NOMO-1 (cell line): ENCODE measurements around the gene EP400.

ENCODE experiments used
- DNase-seq, 2 experiments: peaks; one replicate each; lab custom pipeline; 2025; ENCODE audit not compliant: unreplicated experiment in 2 of 2; lab: John Stamatoyannopoulos, UW

EP400 gene

GRCh38 chr12:131911028-131911650 is 38.6 kb upstream of the EP400 start:
- DNase-seq = no peak

GRCh38 chr12:131911851-131912477 is 37.8 kb upstream of the EP400 start:
- no peak for DNase-seq

DNA sequence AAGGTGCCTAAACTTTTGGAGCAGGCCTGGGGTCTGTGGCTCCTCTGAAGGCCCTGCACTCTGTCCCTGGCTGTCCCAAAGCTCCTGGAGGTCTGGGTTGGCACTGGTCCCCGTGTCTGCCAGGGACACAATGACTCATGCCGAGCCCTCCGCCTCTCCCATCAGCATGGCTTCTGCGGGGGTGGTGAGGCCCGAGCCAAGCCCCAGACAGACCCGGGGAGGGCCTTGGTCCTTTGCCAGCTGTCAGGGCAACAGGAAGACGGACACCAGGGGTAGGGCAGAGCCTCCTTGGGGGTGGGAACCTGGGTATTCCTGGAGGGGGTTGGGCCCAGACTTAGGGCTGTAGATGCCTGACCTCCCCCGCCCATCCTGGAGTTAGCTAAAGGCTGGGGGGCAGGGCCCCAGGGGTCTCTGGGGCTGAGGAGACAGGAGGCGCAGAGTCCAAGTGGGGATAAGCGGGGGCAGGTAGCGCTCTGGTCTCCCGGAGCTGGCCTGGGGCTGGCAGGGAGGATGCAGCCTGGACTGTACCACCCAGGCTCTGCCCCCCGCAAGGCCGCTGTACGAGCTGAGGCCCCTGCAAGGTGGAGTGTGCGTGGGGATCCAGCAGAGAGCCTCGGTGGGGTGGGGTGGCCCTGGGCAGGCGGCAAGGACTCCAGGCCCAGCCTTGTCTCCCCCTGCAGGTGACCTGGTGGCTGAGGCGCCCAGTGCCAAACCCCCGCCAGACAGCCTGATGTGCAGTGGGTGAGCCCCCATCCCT is 37.0 kb upstream of the EP400 start:
- no peak for DNase-seq

- no peak for DNase-seq
These were observed 36.1 kb upstream of the EP400 start for GRCh38 chr12:131913666-131914065.

DNA sequence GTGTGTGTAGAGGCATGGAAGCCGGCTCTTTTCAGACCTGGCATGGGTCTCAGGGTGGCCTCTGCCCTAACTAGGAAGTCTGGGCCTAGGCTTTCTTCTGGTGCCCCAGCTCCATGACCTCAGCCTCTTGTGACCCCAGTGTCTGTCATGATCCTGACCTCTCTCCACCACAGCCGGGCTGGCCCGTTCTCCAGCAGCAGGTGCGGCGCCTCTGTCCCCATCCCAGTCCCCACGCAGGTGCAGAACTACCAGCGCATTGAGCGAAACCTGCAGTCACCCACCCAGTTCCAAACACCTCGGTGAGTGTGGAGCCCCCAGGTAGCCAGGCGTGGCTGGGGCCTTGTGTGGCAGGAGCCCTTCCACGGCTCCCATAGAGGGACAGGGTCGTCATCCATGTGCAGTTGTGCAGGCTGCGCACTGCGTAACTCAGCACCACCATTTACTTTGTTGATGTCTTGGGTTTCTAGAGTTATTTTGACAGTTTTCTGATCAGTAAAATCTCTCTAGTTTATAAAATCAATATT is 35.5 kb upstream of the EP400 start:
- DNase-seq = no peak

- no peak for DNase-seq
These were observed 34.6 kb upstream of the EP400 start for GRCh38 chr12:131915000-131915689.

DNA sequence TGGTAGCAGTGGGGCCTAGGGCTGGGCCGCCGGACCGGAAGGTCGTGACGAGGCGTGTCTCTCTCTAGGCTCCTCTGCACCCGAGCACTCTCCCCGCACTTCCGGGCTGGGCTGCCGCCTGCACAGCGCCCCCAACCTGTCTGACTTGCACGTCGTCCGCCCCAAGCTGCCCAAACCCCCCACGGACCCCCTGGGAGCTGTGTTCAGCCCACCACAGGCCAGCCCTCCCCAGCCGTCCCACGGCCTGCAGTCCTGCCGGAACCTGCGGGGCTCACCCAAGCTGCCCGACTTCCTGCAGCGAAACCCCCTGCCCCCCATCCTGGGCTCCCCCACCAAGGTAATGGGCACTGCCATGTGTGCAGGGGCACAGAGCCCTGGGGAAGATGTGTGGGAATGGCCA is 33.9 kb upstream of the EP400 start:
- DNase-seq = no peak

GRCh38 chr12:131916306-131917138 is 33.2 kb upstream of the EP400 start:
- DNase-seq = no peak

- no peak for DNase-seq
These were observed 32.5 kb upstream of the EP400 start for GRCh38 chr12:131917139-131917710.

DNA sequence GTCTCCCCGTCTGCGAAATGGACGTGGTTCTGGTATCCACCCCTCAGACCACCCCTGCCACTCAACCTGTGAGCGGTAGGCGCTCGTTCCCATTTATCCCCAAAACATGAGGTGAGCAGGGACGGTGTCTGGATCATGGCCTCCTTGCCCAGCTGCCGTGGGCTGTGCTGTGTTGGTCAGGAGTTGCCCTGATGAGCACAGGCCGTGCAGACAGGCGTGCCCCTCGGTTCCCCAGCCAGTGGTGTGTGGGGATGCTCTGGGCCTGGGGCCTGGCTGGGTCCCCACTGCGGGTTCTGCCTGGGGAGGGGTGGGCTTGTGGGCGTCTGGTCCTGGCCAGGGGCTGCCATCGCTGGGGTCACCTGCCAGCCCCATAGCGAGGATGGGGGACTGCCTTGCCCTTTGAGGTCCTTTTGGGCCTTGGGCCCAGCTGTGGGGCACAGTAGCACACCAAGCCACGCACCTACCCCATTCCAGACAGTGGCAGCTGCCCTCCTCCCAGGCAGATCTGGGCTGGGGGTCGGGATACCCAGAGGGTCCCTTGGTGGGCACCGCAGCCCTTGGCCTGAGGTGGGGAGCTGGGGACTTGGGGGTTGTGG is 31.9 kb upstream of the EP400 start:
- no peak for DNase-seq

DNA sequence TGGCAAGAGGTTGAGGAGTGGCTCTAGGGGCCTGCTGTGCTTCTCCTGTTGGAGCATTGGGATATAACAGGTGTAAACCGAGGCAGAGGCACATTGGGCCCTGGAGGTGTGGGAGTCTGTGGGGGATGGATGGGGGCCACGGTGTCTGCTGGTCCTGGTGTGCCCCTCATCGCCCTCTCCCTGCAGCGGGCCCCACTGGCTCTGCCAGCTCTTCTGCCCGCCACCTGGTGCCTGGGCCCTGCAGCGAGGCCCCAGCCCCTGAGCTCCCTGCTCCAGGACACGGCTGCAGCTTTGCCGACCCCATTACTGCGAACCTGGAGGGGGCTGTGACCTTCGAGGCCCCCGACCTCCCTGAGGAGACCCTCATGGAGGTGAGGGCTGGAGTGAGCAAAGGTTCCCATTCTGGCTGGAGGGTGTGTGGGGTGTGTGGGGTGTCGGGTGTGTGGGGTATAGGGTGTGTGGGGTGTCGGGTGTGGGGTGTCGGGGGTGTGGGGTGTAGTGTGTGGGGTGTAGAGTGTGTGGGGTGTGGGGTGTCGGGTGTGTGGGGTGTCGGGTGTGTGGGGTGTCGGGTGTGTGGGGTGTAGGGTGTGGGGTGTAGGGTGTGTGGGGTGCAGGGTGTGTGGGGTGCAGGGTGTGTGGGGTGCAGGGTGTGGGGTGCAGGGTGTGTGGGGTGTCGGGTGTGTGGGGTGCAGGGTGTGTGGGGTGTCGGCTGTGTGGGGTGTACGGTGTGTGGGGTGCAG is 31.3 kb upstream of the EP400 start:
- no peak for DNase-seq

GRCh38 chr12:131919051-131919347 is 30.7 kb upstream of the EP400 start:
- DNase-seq = no peak

GRCh38 chr12:131919366-131920156 is 30.2 kb upstream of the EP400 start:
- no peak for DNase-seq

- no peak for DNase-seq
These were observed 29.6 kb upstream of the EP400 start for GRCh38 chr12:131920157-131920508.

DNA sequence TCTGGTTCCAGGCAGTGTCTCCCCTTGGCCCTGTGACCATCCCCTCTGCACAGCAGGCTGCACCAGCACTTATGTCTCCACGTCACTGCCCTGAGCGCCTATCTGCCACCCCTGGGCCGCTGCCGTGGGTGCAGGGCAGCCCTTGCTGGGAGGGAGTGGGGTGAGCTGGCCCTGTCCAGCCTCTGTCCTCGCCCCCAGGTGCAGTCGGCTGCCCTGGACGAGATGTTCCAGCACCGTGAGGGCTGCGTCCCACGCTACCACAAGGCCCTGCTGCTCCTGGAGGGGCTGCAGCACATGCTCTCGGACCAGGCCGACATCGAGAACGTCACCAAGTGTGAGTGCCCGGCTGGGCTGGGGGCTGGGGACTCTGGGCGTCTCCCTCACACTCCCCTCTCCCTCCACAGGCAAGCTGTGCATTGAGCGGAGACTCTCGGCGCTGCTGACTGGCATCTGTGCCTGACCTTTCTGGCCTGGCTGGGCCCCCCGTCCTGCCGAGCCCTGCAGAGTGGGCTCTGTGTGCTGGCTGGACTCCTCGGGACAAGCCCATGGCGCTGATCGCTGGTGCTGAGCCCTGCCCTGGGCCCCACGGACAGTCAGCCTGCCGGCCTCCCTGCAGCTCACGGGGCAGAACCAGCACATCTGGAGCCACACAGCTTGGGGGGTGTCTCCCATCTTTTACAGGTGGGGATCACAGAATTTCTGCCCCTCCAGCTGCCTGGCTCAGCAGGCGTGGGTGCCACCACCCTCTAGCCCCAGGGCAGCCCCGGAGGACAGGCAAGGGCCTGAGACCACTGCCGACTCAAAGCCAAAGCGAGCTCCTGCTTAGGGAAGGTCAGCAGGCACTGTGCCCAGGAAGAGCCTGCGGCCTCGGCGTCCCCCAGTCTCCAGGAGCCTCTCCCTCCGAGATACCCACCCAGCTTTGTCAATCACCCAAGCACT is 28.6 kb upstream of the EP400 start:
- no peak for DNase-seq

GRCh38 chr12:131921866-131922769 is 27.6 kb upstream of the EP400 start:
- no peak for DNase-seq
